ENCODE data around the gene ADGRD1. TPM values are rescaled to one million over a fixed set of nuclear protein-coding genes. Genes with fewer than 3 reads are reported as not detected.

The ADGRD1 gene
- polyA plus RNA-seq, 3 donors = 4.7 to 17.9 (median 4.9) TPM

- no peak overlapping the region for H3K4me2 ChIP-seq (replicated peaks; ENCODE audit: extremely low read depth, low read length, poor library complexity, severe bottlenecking)
- H3K27me3 ChIP-seq (ENCODE audit: control insufficient read depth in 2 of 2, insufficient read depth in 2 of 2, low read length in 2 of 2) = no peaks in the 10 kb centered on the region
- no peak overlapping the region for H3K27ac ChIP-seq (ENCODE audit: low read depth in 1 of 2, low read length in 2 of 2)
- no peak overlapping the region for H3K4me3 Mint-ChIP-seq
- H3K36me3 Mint-ChIP-seq = peaks cover 0 to 1% of the 10 kb centered on the region in 2 donors
- intact Hi-C loops (cut with micrococcal nuclease) = no loop called here
- H3K79me2 ChIP-seq (ENCODE audit: insufficient read depth, low read length) = no peaks in the 10 kb centered on the region
- H3K9me3 ChIP-seq (replicated peaks in 1 of 2; ENCODE audit: control insufficient read depth in 1 of 2, insufficient read depth in 1 of 2, low read length in 2 of 2) = no peaks in the 10 kb centered on the region
- H3K4me1 Mint-ChIP-seq = peaks cover 17% of the 10 kb centered on the region
- H3K9ac ChIP-seq (ENCODE audit: insufficient read depth, low read length, poor library complexity, severe bottlenecking) = no peak overlapping the region
- no peaks in the 10 kb centered on the region for H3K36me3 ChIP-seq (replicated peaks in 1 of 2; ENCODE audit: control insufficient read depth in 1 of 2, insufficient read depth in 2 of 2, low read length in 2 of 2)
- H2AFZ ChIP-seq (ENCODE audit: insufficient read depth, low read depth, low read length, poor library complexity, severe bottlenecking) = no peak overlapping the region
- WGBS (ENCODE audit: insufficient coverage) = 84% methylated on average over 14 of the region's 22 CpGs
- peaks cover 0 to 3% (median 0%) of the 10 kb centered on the region in 7 donors for H3K9me3 Mint-ChIP-seq
- peak overlapping the region in 2 of 7 donors; percentile 3 to 54 for H3K27ac Mint-ChIP-seq
- peaks cover 0 to 16% of the 10 kb centered on the region in 2 donors for H3K4me1 ChIP-seq (ENCODE audit: control insufficient read depth in 1 of 2, insufficient read depth in 2 of 2, low read length in 2 of 2)
- peaks cover 7 to 10% (median 9%) of the 10 kb centered on the region in 3 donors for H3K27me3 Mint-ChIP-seq (ENCODE audit: low read depth in 3 of 3)
- DNase-seq = peak in 1 of 3 donors; percentile 28
- TF ChIP-seq CTCF (IDR thresholded peaks at IDR 0.05) = no peak
- H3K4me3 ChIP-seq (replicated peaks in 1 of 3; ENCODE audit: low read depth in 2 of 3, low read length in 3 of 3) = no peak overlapping the region
- H4K20me1 ChIP-seq (ENCODE audit: insufficient read depth, low read length) = peaks cover 38% of the 10 kb centered on the region
Observed at GRCh38 chr12:131049549-131050339, 96.0 kb downstream of the ADGRD1 start.

- Histone ChIP-seq H3K79me2 (ENCODE audit: insufficient read depth, low read length) (no peaks in the 10 kb centered on the region), H3K9ac (ENCODE audit: insufficient read depth, low read length, poor library complexity, severe bottlenecking) (no peak overlapping the region), H3K9me3 (replicated peaks in 1 of 2; ENCODE audit: control insufficient read depth in 1 of 2, insufficient read depth in 1 of 2, low read length in 2 of 2) (no peaks in the 10 kb centered on the region), H3K36me3 (replicated peaks in 1 of 2; ENCODE audit: control insufficient read depth in 1 of 2, insufficient read depth in 2 of 2, low read length in 2 of 2) (no peaks in the 10 kb centered on the region), H3K4me1 (ENCODE audit: control insufficient read depth in 1 of 2, insufficient read depth in 2 of 2, low read length in 2 of 2) (peaks cover 0 to 16% of the 10 kb centered on the region in 2 donors), H2AFZ (ENCODE audit: insufficient read depth, low read depth, low read length, poor library complexity, severe bottlenecking) (no peak overlapping the region), H3K4me3 (replicated peaks in 1 of 3; ENCODE audit: low read depth in 2 of 3, low read length in 3 of 3) (no peak overlapping the region), H3K27me3 (ENCODE audit: control insufficient read depth in 2 of 2, insufficient read depth in 2 of 2, low read length in 2 of 2) (no peaks in the 10 kb centered on the region), H4K20me1 (ENCODE audit: insufficient read depth, low read length) (peaks cover 44% of the 10 kb centered on the region), H3K4me2 (replicated peaks; ENCODE audit: extremely low read depth, low read length, poor library complexity, severe bottlenecking) (no peak overlapping the region), H3K27ac (ENCODE audit: low read depth in 1 of 2, low read length in 2 of 2) (no peak overlapping the region)
- Mint-ChIP-seq H3K4me3 (no peak overlapping the region), H3K27me3 (ENCODE audit: low read depth in 3 of 3) (peaks cover 7 to 17% (median 11%) of the 10 kb centered on the region in 3 donors), H3K4me1 (peaks cover 17% of the 10 kb centered on the region), H3K27ac (peak overlapping the region in 5 of 7 donors; percentile 4 to 66 (median 54)), H3K9me3 (peaks cover 0 to 3% (median 0%) of the 10 kb centered on the region in 7 donors), H3K36me3 (peaks cover 0 to 1% of the 10 kb centered on the region in 2 donors)
- WGBS (ENCODE audit: insufficient coverage) = 91% methylated on average over 17 of the region's 26 CpGs
- no peak for DNase-seq
- no peak for TF ChIP-seq CTCF (IDR thresholded peaks at IDR 0.05)
- intact Hi-C loops (cut with micrococcal nuclease) = no loop called here
Observed at GRCh38 chr12:131050463-131051154, 96.9 kb downstream of the ADGRD1 start.
